22Rv1 (cell line): ENCODE results near the gene RGS16.

Experiments used
- ZFX ChIP-seq: fragments of 450-650 bp; IDR thresholded peaks from 2 replicates; pipeline ENCODE4 v1.6.1; 2017; ENCODE audit warnings: antibody characterized with exemption, borderline replicate concordance
- TF ChIP-seq, protein P1 (sequence below): fragments of 450-650 bp; IDR thresholded peaks from 2 replicates; pipeline ENCODE4 v1.5.1; 2017; ENCODE audit warnings: mild to moderate bottlenecking

- TF ChIP-seq ZFX = no peak
- TF ChIP-seq, protein P1, sequence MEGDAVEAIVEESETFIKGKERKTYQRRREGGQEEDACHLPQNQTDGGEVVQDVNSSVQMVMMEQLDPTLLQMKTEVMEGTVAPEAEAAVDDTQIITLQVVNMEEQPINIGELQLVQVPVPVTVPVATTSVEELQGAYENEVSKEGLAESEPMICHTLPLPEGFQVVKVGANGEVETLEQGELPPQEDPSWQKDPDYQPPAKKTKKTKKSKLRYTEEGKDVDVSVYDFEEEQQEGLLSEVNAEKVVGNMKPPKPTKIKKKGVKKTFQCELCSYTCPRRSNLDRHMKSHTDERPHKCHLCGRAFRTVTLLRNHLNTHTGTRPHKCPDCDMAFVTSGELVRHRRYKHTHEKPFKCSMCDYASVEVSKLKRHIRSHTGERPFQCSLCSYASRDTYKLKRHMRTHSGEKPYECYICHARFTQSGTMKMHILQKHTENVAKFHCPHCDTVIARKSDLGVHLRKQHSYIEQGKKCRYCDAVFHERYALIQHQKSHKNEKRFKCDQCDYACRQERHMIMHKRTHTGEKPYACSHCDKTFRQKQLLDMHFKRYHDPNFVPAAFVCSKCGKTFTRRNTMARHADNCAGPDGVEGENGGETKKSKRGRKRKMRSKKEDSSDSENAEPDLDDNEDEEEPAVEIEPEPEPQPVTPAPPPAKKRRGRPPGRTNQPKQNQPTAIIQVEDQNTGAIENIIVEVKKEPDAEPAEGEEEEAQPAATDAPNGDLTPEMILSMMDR = no peak
Observed at GRCh38 chr1:182568647-182569284, 35.4 kb downstream of the RGS16 start.
